ENCODE measurements around the gene ITGAL. TPM values are rescaled to one million over a fixed set of nuclear protein-coding genes. Genes with fewer than 3 reads are reported as not detected.

ITGAL gene
- total and polyA plus RNA-seq, 2 of the 13 experiments (the other 11 are each of a cell fraction or from before 2014, with no cell fraction given), result 0.86 to 1.2 TPM

- TF ChIP-seq TP53 (CRISPR knock-in tag; conservative IDR thresholded peaks at IDR 0.05) (no peak; the same call in none of the 2 replicates), TGIF2 (CRISPR knock-in tag; IDR thresholded peaks at IDR 0.05) (peak; percentile 42; the same call in 1 of the 2 replicates), MIXL1 (CRISPR knock-in tag; IDR thresholded peaks at IDR 0.05) (peak; percentile 92), ZZZ3 (CRISPR knock-in tag; IDR thresholded peaks at IDR 0.05; ENCODE audit: borderline replicate concordance) (no peak; the same call in 1 of the 2 replicates), ZNF891 (CRISPR knock-in tag; IDR thresholded peaks at IDR 0.05) (peak; percentile 39; the same call in 1 of the 2 replicates), DMAP1 (CRISPR knock-in tag; IDR thresholded peaks at IDR 0.05) (peak; percentile 67; the same call in 1 of the 2 replicates), CBFB (CRISPR knock-in tag; IDR thresholded peaks at IDR 0.05) (0 out of 2 replicates have a peak, but pooled peaks have one; percentile 41), HOXD1 (CRISPR knock-in tag; IDR thresholded peaks at IDR 0.05) (peak; percentile 15; the same call in 1 of the 2 replicates), ZUFSP (CRISPR knock-in tag; IDR thresholded peaks at IDR 0.05; ENCODE audit: borderline replicate concordance) (no peak), ZNF672 (CRISPR knock-in tag; IDR thresholded peaks at IDR 0.05) (no peak), SIN3A (IDR thresholded peaks at IDR 0.05; ENCODE audit: borderline replicate concordance, low read depth, low read length) (no peak), GATA4 (IDR thresholded peaks at IDR 0.05; ENCODE audit: borderline replicate concordance, low read depth) (no peak; the same call in 1 of the 2 replicates), RFXANK (CRISPR knock-in tag; IDR thresholded peaks at IDR 0.05) (peak; percentile 59; the same call in 1 of the 2 replicates), ZNF878 (CRISPR knock-in tag; IDR thresholded peaks at IDR 0.05) (no peak), HOMEZ (CRISPR knock-in tag; IDR thresholded peaks at IDR 0.05; ENCODE audit: low read depth) (peak; percentile 48; the same call in 1 of the 2 replicates)
- TF ChIP-seq, protein P1, sequence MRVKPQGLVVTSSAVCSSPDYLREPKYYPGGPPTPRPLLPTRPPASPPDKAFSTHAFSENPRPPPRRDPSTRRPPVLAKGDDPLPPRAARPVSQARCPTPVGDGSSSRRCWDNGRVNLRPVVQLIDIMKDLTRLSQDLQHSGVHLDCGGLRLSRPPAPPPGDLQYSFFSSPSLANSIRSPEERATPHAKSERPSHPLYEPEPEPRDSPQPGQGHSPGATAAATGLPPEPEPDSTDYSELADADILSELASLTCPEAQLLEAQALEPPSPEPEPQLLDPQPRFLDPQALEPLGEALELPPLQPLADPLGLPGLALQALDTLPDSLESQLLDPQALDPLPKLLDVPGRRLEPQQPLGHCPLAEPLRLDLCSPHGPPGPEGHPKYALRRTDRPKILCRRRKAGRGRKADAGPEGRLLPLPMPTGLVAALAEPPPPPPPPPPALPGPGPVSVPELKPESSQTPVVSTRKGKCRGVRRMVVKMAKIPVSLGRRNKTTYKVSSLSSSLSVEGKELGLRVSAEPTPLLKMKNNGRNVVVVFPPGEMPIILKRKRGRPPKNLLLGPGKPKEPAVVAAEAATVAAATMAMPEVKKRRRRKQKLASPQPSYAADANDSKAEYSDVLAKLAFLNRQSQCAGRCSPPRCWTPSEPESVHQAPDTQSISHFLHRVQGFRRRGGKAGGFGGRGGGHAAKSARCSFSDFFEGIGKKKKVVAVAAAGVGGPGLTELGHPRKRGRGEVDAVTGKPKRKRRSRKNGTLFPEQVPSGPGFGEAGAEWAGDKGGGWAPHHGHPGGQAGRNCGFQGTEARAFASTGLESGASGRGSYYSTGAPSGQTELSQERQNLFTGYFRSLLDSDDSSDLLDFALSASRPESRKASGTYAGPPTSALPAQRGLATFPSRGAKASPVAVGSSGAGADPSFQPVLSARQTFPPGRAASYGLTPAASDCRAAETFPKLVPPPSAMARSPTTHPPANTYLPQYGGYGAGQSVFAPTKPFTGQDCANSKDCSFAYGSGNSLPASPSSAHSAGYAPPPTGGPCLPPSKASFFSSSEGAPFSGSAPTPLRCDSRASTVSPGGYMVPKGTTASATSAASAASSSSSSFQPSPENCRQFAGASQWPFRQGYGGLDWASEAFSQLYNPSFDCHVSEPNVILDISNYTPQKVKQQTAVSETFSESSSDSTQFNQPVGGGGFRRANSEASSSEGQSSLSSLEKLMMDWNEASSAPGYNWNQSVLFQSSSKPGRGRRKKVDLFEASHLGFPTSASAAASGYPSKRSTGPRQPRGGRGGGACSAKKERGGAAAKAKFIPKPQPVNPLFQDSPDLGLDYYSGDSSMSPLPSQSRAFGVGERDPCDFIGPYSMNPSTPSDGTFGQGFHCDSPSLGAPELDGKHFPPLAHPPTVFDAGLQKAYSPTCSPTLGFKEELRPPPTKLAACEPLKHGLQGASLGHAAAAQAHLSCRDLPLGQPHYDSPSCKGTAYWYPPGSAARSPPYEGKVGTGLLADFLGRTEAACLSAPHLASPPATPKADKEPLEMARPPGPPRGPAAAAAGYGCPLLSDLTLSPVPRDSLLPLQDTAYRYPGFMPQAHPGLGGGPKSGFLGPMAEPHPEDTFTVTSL (CRISPR knock-in tag; IDR thresholded peaks at IDR 0.05; ENCODE audit: borderline replicate concordance), result peak; percentile 79; the same call in 1 of the 2 replicates
- TF ChIP-seq, protein P2, sequence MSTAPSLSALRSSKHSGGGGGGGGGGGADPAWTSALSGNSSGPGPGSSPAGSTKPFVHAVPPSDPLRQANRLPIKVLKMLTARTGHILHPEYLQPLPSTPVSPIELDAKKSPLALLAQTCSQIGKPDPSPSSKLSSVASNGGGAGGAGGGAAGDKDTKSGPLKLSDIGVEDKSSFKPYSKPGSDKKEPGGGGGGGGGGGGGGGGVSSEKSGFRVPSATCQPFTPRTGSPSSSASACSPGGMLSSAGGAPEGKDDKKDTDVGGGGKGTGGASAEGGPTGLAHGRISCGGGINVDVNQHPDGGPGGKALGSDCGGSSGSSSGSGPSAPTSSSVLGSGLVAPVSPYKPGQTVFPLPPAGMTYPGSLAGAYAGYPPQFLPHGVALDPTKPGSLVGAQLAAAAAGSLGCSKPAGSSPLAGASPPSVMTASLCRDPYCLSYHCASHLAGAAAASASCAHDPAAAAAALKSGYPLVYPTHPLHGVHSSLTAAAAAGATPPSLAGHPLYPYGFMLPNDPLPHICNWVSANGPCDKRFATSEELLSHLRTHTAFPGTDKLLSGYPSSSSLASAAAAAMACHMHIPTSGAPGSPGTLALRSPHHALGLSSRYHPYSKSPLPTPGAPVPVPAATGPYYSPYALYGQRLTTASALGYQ (CRISPR knock-in tag; IDR thresholded peaks at IDR 0.05), result peak; percentile 86
- TF ChIP-seq, protein P3, sequence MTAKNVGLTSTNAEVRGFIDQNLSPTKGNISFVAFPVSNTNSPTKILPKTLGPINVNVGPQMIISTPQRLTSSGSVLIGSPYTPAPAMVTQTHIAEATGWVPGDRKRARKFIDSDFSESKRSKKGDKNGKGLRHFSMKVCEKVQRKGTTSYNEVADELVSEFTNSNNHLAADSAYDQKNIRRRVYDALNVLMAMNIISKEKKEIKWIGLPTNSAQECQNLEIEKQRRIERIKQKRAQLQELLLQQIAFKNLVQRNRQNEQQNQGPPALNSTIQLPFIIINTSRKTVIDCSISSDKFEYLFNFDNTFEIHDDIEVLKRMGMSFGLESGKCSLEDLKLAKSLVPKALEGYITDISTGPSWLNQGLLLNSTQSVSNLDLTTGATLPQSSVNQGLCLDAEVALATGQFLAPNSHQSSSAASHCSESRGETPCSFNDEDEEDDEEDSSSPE (CRISPR knock-in tag; IDR thresholded peaks at IDR 0.05), result peak; percentile 44; the same call in 1 of the 2 replicates
These were observed 24.9 kb upstream of the ITGAL start (continued) for GRCh38 chr16:30447512-30448226.
